Measurements from ENCODE around the gene TEX14. TPM values are rescaled to one million over a fixed set of nuclear protein-coding genes. Genes with fewer than 3 reads are reported as not detected.

Gene TEX14
- under 1 TPM in 2 of 4 donors, not detected in 2; under 0.01 TPM for total RNA-seq

- TF ChIP-seq CTCF (IDR thresholded peaks at IDR 0.05; ENCODE audit: low read depth): no peak
Observed at GRCh38 chr17:58691701-58692238, at the start of gene TEX14. TSS of gene TEX14 (minus strand) at chr17:58692045. CDS start at chr17:58652001, 40,044 bp downstream.

DNA sequence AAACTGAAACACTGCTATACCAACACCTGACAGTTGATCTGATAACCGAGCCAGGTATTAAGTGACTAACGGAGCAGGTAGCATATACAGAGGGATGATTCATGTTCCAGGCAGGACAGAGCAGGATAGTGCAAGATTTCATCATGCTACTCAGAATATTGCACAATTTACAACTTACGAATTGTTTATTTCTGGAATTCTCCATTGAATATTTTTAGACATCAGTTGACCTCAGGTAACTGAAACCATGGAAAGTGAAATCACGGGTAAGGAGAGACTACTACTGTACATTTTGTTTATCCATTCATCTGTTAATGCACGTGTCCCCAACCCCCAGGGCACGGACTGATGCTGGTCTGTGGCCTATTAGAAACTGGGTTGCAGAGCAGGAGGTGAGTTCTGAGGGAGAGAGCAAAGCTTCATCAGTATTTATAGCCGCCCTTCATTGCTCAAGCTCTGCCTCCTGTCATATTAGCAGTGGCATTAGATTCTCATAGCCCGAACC, 49.3 kb upstream of the TEX14 start:
- TF ChIP-seq CTCF (IDR thresholded peaks at IDR 0.05; ENCODE audit: low read depth): no peak

GRCh38 chr17:58734811-58735210, 43.0 kb upstream of the TEX14 start:
- TF ChIP-seq CTCF (IDR thresholded peaks at IDR 0.05; ENCODE audit: low read depth): no peak

GRCh38 chr17:58734040-58734439, 42.2 kb upstream of the TEX14 start:
- TF ChIP-seq CTCF (IDR thresholded peaks at IDR 0.05; ENCODE audit: low read depth): no peak

DNA sequence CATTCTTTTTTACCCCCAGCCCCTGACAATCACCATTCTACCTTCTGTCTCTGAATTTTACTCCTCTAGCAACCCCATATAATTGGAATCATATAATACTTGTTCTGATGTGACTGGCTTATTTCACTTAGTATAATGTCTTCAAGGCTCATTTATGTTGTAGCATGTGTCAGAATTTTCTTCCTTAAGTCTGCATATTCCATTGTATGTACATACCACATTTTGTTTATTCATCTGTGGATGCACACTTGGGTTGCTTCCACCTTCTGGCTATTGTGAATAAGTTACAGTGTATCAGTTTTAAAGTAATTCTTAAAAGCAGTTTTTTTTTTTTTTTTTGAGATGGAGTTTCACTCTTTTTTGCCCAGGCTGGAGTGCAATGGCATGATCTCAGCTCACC, 39.1 kb upstream of the TEX14 start:
- TF ChIP-seq CTCF (IDR thresholded peaks at IDR 0.05; ENCODE audit: low read depth): no peak

- TF ChIP-seq CTCF (IDR thresholded peaks at IDR 0.05; ENCODE audit: low read depth): no peak
Observed at GRCh38 chr17:58728798-58729197, 37.0 kb upstream of the TEX14 start.

GRCh38 chr17:58722696-58723095, 30.9 kb upstream of the TEX14 start:
- TF ChIP-seq CTCF (IDR thresholded peaks at IDR 0.05; ENCODE audit: low read depth): no peak

All from subcutaneous adipose tissue (tissue), 4 donors.